MCF 10A (cell line): Measurements from ENCODE around the gene ZNF532. TPM values are rescaled to one million over a fixed set of nuclear protein-coding genes. Genes with fewer than 3 reads are reported as not detected.

Source experiments
- BruUV-seq: library from RNA; stranded (reverse); fragments of 400-500 nt; replicated peaks from 2 replicates; lab custom pipeline; 2021; lab: Mats Ljungman, UMichigan
- CTCF ChIA-PET: fragments of 300-600 bp; sonication (Branson Sonifier 250); formaldehyde crosslinking; extraction: SDS; loops from one replicate; lab custom pipeline; 2021; ENCODE audit warnings: antibody characterized with exemption, inconsistent platforms; lab: Yijun Ruan, JAX
- POLR2A ChIA-PET: fragments of 300-600, 350-650 bp; sonication (Branson Sonifier 250); formaldehyde crosslinking; extraction: SDS; loops from one replicate; lab custom pipeline; 2020; ENCODE audit warnings: antibody characterized with exemption, inconsistent platforms; lab: Yijun Ruan, JAX
- DNase-seq: peaks from one replicate; pipeline ENCODE4 v3.0.0-alpha.2; 2018; ENCODE audit not compliant: unreplicated experiment
- H3K27ac Mint-ChIP-seq: one replicate; pipeline ENCODE4 v1.8.0; 2022; ENCODE audit warnings: mild to moderate bottlenecking, low read depth, mixed read lengths; ENCODE audit not compliant: unreplicated experiment
- H3K27me3 Mint-ChIP-seq: one replicate; pipeline ENCODE4 v1.8.0; 2022; ENCODE audit warnings: mixed read lengths; ENCODE audit not compliant: insufficient read depth, unreplicated experiment
- H3K36me3 Mint-ChIP-seq: one replicate; pipeline ENCODE4 v1.8.0; 2022; ENCODE audit warnings: mild to moderate bottlenecking, moderate library complexity, mixed read lengths; ENCODE audit not compliant: insufficient read depth, unreplicated experiment
- H3K4me1 Mint-ChIP-seq: one replicate; pipeline ENCODE4 v1.8.0; 2022; ENCODE audit warnings: mixed read lengths; ENCODE audit not compliant: insufficient read depth, unreplicated experiment
- H3K4me3 Mint-ChIP-seq: one replicate; pipeline ENCODE4 v1.8.0; 2022; ENCODE audit warnings: mild to moderate bottlenecking, moderate library complexity, mixed read lengths; ENCODE audit not compliant: unreplicated experiment
- H3K9me3 Mint-ChIP-seq: one replicate; pipeline ENCODE4 v1.8.0; 2022; ENCODE audit warnings: mixed read lengths; ENCODE audit not compliant: unreplicated experiment
- CTCF ChIP-seq: fragments of 200-600 bp; IDR thresholded peaks from one replicate; pipeline ENCODE4 v1.8.0; 2022; ENCODE audit warnings: antibody characterized with exemption, mild to moderate bottlenecking; ENCODE audit not compliant: unreplicated experiment
- intact Hi-C: fragments of 100-400 bp; cut with micrococcal nuclease; formaldehyde crosslinking; loops from 2 replicates; pipeline ENCODE4 v1.14.1; 2022
- total RNA-seq: library from RNA; stranded (reverse); gene quantifications from 2 replicates; pipeline ENCODE4 v1.2.3, GENCODE V29; 2022

ZNF532 gene
- total RNA-seq, 1 experiment from 2014 or later = 64.1 TPM

DNA sequence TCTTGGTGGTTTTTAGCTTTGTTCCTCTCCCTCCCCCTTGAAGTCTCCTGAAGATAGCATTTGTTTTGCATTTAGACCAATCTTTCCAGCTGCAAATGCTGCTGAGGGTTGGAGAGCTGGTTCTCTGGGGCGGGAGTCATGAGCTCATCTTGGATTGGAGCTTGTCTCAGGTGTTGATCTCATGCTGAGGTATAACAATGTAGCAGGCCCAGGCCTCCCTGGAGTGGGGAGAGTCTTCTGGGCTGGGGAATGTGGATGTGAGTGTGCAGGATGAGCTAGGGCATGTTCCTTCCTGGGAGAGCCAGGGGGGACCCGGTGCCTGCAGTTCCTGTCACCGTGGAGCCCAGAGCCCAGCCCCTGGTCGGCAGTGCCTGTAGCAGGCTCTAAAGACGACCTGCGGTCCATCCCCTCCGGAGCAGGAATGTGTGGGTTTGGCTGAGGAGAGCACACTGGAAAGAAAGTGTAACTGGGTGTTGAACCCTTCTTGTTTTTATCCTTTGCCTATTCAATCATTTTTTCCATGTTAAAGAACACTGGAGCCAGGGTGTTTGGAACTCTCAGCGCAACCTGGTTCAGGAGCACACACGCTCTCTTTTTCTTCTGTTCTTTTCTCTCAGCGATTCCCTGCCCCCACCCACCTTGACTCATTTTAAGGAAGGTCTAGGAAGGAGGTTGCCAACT, 2.7 kb downstream of the ZNF532 start:
- H3K27ac Mint-ChIP-seq = peak overlapping the region; percentile 3
- H3K4me1 Mint-ChIP-seq = peaks cover 22% of the 10 kb centered on the region

DNA sequence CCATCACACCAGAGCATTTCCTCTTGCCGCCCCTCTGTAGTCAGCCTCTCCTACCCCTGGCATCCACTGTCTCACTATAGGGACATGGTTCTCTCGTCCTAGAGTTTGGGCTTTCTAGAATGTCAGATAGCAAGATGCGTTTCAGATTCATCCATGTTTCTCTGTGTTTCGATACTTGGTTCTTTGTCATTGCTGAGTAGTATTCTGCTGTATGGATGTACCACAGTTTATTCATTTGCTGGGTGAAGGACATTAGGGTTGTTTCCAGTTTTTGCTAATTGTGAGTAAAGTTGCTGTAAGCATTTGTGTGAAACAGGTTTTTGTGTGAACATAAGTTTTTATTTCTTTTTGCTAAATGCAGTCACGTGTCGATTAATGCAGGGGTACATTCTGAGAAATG, 3.8 kb downstream of the ZNF532 start:
- ChIA-PET POLR2A (no interaction called here), CTCF (no interaction called here)
- intact Hi-C loops = loop anchor here (10.0 kb wide), 1 partner anchor 84 kb away; no protein-coding TSS in a partner anchor
- no peak for DNase-seq
- H3K9me3 Mint-ChIP-seq = no peaks in the 10 kb centered on the region
- no peak overlapping the region for H3K4me3 Mint-ChIP-seq
- no peak for TF ChIP-seq CTCF
- H3K27me3 Mint-ChIP-seq = no peaks in the 10 kb centered on the region
- peaks cover 36% of the 10 kb centered on the region for H3K36me3 Mint-ChIP-seq
- H3K4me1 Mint-ChIP-seq = peaks cover 17% of the 10 kb centered on the region
- BruUV-seq = no TSS peak
- H3K27ac Mint-ChIP-seq = no peak overlapping the region

More for the DNA sequence above, 2.7 kb downstream of the ZNF532 start:
- peaks cover 29% of the 10 kb centered on the region for H3K36me3 Mint-ChIP-seq
- POLR2A ChIA-PET = interaction anchor here (0.6 to 1.4 kb wide), 2 partner anchors 99 to 1653 kb away, joined by 3 to 4 read pairs; no protein-coding TSS in a partner anchor
- intact Hi-C loops = loop anchor here (10.0 kb wide), 1 partner anchor 83 kb away; no protein-coding TSS in a partner anchor
- H3K9me3 Mint-ChIP-seq = no peaks in the 10 kb centered on the region
- H3K4me3 Mint-ChIP-seq = no peak overlapping the region
- DNase-seq = no peak
- no peak for TF ChIP-seq CTCF
- BruUV-seq = no TSS peak
- CTCF ChIA-PET = interaction anchor here (0.6 to 1.2 kb wide), 3 partner anchors 24 to 267 kb away, joined by 3 read pairs; no protein-coding TSS in a partner anchor
- H3K27me3 Mint-ChIP-seq = no peaks in the 10 kb centered on the region

GRCh38 chr18:58870130-58870529, 5.5 kb downstream of the ZNF532 start:
- H3K4me1 Mint-ChIP-seq = peaks cover 8% of the 10 kb centered on the region
- BruUV-seq = no TSS peak
- H3K36me3 Mint-ChIP-seq = peaks cover 50% of the 10 kb centered on the region
- no peak for DNase-seq
- no peak overlapping the region for H3K4me3 Mint-ChIP-seq
- H3K27me3 Mint-ChIP-seq = no peaks in the 10 kb centered on the region
- TF ChIP-seq CTCF = no peak
- peak overlapping the region; percentile 6 for H3K27ac Mint-ChIP-seq
- H3K9me3 Mint-ChIP-seq = no peaks in the 10 kb centered on the region
- ChIA-PET POLR2A (no interaction called here), CTCF (interaction anchor here (1.9 kb wide), 1 partner anchor 9 kb away, joined by 5 read pairs; no protein-coding TSS in a partner anchor)
- intact Hi-C loops = no loop called here

DNA sequence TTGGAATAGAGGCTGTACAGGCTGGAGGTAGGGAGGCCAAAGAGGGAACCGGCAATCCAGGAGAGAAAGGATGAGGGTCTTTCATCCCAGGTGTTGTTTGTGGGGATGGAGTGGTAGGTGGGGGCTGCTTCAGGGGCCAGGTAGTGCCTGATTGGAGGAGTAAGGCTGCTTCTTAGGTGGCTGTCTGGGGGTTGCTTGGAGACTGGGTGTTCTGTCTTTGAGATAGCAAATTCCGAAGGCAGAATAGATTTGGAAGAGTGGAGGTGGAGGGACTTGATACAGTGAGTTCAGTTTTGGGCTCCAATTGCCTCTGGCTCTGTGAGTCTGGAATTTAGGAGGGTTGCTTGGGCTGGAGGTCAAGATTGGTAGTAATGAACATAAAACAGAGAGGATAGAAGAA, 5.9 kb downstream of the ZNF532 start:
- DNase-seq = no peak
- Mint-ChIP-seq H3K27me3 (no peaks in the 10 kb centered on the region), H3K4me1 (peaks cover 3% of the 10 kb centered on the region), H3K36me3 (peaks cover 50% of the 10 kb centered on the region), H3K27ac (peak overlapping the region; percentile 6), H3K9me3 (no peaks in the 10 kb centered on the region), H3K4me3 (no peak overlapping the region)
- BruUV-seq = no TSS peak
- POLR2A ChIA-PET = no interaction called here
- no peak for TF ChIP-seq CTCF
- intact Hi-C loops = no loop called here
- CTCF ChIA-PET = interaction anchor here (1.9 kb wide), 1 partner anchor 8 kb away, joined by 5 read pairs; no protein-coding TSS in a partner anchor
